Large intestine (tissue), 3 donors: ENCODE measurements around the gene BCL2. TPM values are rescaled to one million over a fixed set of nuclear protein-coding genes. Genes with fewer than 3 reads are reported as not detected.
A peak's percentile ranks its signal among the peaks of the same experiment; 100 is the strongest.

Source experiments
- DNase-seq, 2 donors: peaks; one replicate each; pipeline versions ENCODE4 v3.0.0 to v3.0.0-alpha.2; 2013
- H3K27ac ChIP-seq: one replicate; pipeline ENCODE4 v1.5.1; 2013; ENCODE audit warnings: low read length
- H3K27me3 ChIP-seq: 2 replicates; pipeline ENCODE4 v1.6.1; 2013; ENCODE audit warnings: low read length; ENCODE audit not compliant: control insufficient read depth, insufficient read depth
- H3K36me3 ChIP-seq: 2 replicates; pipeline ENCODE4 v1.6.1; 2013; ENCODE audit warnings: low read length; ENCODE audit not compliant: control insufficient read depth, insufficient read depth
- H3K4me1 ChIP-seq: one replicate; pipeline ENCODE4 v1.6.1; 2013; ENCODE audit warnings: low read length; ENCODE audit not compliant: control insufficient read depth, insufficient read depth
- H3K4me3 ChIP-seq: one replicate; pipeline ENCODE4 v1.5.1; 2013; ENCODE audit warnings: low read length
- H3K9me3 ChIP-seq: one replicate; pipeline ENCODE4 v1.6.1; 2013; ENCODE audit warnings: mild to moderate bottlenecking, low read depth, low read length, moderate library complexity; ENCODE audit not compliant: control insufficient read depth
- WGBS: methylation state at CpG from one replicate; pipeline ENCODE4 v1.1.5; 2013; ENCODE audit warnings: low lambda C conversion rate; ENCODE audit not compliant: insufficient coverage; 5-methylcytosine and 5-hydroxymethylcytosine counted together
- polyA plus RNA-seq: library from polyadenylated mRNA; unstranded; fragments of 120-200 nt; gene quantifications from one replicate; pipeline ENCODE4 v1.2.1, GENCODE V29; 2013

The BCL2 gene
- polyA plus RNA-seq, 1 donor: 8.8 TPM

DNA sequence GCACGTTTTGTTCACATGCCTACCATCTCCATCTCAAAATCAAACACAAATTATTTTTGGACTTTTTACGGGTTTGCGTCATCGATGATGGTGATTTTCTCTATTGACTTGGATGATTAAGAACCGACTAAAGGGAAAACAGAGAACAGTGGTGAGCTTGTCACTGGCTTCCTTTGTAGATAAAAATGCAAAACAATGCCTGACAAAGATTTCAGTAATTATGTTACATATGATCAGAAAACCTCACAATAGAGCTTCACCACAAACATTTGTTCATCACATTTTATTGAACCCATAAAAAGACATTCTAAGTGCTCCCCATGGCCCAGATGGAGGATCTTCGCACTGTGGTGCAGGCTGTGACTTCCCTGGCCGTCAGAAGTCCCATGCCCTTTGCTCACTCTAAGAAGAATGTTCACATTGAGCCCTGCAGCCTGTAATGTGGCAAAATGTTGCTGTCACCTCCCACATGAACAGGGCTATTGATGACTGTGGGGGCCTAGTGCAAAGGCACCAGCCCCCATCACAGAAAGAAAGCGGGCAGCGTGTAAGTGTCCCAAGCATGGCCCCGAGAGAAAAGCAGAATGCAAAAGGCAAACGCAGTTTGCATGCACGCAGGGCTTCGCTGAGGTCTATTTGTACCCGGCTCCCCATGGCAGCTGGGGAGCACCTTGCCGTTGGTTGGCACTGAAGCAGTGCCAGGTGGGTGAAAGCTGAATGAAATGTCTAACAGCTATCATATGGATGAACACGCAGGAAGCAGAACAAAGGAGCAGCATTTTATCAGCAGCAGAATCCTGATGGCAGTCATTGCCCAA, 60.6 kb downstream of the BCL2 start:
- no peak overlapping the region for H3K27ac ChIP-seq
- H3K4me3 ChIP-seq: no peak overlapping the region
- no peaks in the 10 kb centered on the region for H3K27me3 ChIP-seq
- H3K36me3 ChIP-seq: no peaks in the 10 kb centered on the region
- H3K9me3 ChIP-seq: no peaks in the 10 kb centered on the region
- no peak for DNase-seq
- H3K4me1 ChIP-seq: no peaks in the 10 kb centered on the region
- WGBS: 95% methylated on average over 4 of the region's 16 CpGs

DNA sequence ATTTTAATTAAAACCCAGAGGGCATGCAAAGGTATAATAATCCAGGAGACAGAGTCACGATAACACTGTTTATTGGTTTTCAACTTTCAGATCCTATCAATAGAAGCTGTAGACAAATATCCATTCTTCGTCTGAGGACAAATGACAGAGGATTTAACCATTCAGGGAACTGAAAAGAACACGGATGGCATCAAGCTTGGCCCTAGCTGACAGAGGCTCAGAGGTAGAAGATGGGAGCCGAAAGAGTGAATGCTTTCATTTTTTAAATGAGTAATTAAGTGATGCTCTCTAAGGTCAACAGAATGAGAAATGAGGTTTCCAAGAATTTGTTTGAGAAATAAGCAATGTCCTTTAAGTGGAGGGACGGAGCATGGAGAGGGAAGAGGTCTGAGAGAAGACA, 62.1 kb downstream of the BCL2 start:
- Histone ChIP-seq H3K4me1 (no peaks in the 10 kb centered on the region), H3K9me3 (no peaks in the 10 kb centered on the region), H3K27me3 (no peaks in the 10 kb centered on the region), H3K36me3 (no peaks in the 10 kb centered on the region), H3K27ac (no peak overlapping the region), H3K4me3 (no peak overlapping the region)
- WGBS: 81% methylated on average over 4 of the region's 5 CpGs
- DNase-seq: no peak

DNA sequence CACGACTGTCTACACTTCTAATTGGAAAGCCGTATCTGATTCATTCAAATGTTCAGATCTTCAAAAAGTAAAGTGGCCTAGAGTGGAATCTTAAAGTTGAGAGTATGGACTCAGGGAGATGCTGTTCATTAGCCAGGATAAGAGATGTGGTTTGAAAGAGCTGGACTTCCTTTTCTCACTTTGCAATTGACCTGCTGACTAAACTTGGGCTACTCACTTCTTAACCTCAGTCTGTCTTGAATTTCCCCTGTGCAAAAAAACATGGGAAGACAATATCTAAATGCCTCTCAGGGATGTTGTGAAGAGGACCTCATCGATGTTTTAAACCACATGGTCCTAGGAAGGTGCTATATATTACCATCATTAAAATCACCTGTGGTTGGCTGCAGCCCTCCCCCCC, 64.1 kb downstream of the BCL2 start:
- no peak for DNase-seq
- no peaks in the 10 kb centered on the region for H3K4me1 ChIP-seq
- H3K36me3 ChIP-seq: no peaks in the 10 kb centered on the region
- no peak overlapping the region for H3K4me3 ChIP-seq
- no peaks in the 10 kb centered on the region for H3K27me3 ChIP-seq
- H3K27ac ChIP-seq: no peak overlapping the region
- WGBS: no CpG with 5 or more reads among the region's 3 CpGs
- no peaks in the 10 kb centered on the region for H3K9me3 ChIP-seq

DNA sequence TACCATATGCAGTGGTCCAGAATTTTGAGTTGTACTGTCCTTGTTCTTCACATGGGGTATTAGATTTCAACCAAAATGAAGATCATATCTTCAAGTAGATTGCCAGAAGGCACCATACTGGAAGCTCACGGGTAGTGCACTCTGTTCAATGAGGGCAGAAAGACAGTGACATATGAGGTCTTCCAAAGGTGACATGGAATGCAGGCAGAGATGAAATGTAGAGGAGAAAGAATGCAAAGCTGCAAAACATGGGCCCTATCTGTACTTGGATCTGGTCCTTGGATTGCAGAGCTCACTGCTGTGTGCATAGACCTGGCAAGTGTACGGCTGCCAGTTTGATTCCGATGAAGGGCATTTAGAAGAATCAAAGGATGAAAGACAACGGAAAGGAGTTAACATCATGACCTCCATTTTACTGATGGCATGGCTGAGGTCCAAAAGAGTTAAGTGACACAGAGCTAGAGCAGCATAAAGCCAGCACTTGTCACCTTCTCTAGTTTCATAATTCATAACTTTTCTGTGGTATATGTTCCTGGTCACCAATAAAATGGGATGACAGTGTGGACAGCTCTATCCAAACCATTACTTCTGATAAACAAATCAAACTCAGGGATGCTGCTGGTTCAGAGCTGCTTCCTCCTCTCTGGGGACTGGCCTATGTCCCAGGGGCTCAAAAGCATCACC, 64.7 kb downstream of the BCL2 start:
- 100% methylated on average over 1 of the region's 4 CpGs for WGBS
- Histone ChIP-seq H3K36me3 (no peaks in the 10 kb centered on the region), H3K9me3 (no peaks in the 10 kb centered on the region), H3K4me3 (no peak overlapping the region), H3K4me1 (no peaks in the 10 kb centered on the region), H3K27ac (no peak overlapping the region), H3K27me3 (no peaks in the 10 kb centered on the region)
- DNase-seq: no peak

DNA sequence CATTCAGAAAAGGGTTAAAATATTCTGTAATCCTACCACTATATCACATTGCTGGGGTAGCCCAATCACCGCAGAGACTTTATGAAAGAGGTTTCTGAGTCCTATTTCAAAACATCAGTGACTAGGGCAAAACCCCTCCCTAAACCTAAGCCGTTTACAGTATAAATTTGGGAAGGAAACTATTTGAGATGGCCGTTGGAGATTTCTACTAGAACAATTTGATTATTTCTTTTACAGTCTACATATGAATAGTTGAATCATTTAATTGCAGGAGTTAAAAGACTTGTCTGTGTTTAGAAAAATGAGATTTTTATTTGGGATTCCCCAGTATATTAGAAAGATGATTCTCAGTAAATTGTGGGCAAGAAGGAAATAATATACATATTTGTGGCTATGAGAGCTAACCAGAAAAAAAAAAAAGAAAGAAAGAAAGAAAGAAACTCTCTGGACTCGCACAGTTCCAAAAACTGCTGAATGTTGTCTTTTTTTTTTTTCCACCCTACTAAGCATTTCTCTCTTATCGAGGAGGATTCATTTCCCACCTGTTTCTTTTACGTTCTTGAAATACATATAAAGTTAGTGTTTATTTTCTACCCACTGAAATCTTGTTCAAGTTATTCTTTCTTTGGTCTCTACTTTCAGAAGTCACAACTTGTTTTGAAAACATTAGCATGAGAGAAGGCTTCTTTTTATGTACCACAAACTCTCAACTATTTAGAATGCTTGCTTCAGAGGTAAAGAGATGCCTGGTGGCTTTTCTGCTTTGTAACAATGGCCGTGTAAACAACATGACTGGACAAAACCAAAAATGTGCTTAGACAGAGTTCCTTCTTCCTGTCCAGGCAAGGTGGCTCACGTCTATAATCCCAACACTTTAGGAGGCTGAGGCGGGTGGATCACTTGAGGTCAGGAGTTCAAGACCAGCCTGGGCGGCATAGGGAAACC, 65.9 kb downstream of the BCL2 start:
- Histone ChIP-seq H3K9me3 (no peaks in the 10 kb centered on the region), H3K36me3 (no peaks in the 10 kb centered on the region), H3K27ac (no peak overlapping the region), H3K27me3 (no peaks in the 10 kb centered on the region), H3K4me1 (no peaks in the 10 kb centered on the region), H3K4me3 (no peak overlapping the region)
- DNase-seq: no peak
- WGBS: 91% methylated on average over 3 of the region's 10 CpGs

DNA sequence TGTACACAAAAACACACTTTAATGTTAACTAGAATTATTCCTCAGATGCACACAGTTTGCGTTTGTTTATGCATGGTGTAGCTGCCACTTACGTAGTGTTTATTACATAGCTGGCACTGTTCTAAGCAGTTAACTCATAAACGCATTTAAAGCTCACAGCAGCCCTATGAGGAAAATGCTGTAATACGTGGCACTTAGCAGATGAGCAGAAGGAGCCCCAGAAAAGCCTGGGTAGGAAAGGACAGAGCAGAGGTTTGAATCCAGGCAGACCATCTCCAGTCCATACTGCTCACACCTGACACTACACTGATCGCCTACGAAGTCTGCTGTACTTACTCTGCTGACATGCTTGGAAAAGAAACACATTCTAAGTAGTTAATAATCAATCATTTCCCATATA, 66.6 kb downstream of the BCL2 start:
- no peak overlapping the region for H3K27ac ChIP-seq
- no peaks in the 10 kb centered on the region for H3K36me3 ChIP-seq
- DNase-seq: no peak
- no peaks in the 10 kb centered on the region for H3K27me3 ChIP-seq
- no peaks in the 10 kb centered on the region for H3K4me1 ChIP-seq
- no peaks in the 10 kb centered on the region for H3K9me3 ChIP-seq
- WGBS: no CpG with 5 or more reads among the region's 6 CpGs
- H3K4me3 ChIP-seq: no peak overlapping the region

DNA sequence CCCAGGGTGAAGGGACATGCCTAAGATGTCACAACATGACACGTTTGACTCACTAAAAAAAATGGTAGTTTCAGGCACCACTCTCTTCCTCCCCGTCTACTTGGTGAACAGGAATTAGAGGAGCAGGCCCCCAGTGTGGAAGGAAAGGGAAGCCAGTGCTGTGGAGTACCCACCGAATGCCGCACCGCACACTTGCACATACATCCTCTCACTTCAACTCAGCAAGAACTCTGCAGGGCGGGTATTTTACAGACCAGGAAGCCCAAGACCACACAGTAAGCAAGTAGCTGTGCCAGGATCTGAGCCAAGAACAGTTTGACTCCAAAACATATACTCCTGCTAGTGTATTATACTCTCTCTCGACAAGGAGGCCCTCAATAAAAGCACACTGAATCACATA, 69.8 kb downstream of the BCL2 start:
- no CpG with 5 or more reads among the region's 7 CpGs for WGBS
- peak in 1 of 2 donors; percentile 32 for DNase-seq
- Histone ChIP-seq H3K9me3 (no peaks in the 10 kb centered on the region), H3K4me1 (no peaks in the 10 kb centered on the region), H3K27me3 (no peaks in the 10 kb centered on the region), H3K4me3 (no peak overlapping the region), H3K36me3 (no peaks in the 10 kb centered on the region), H3K27ac (no peak overlapping the region)

DNA sequence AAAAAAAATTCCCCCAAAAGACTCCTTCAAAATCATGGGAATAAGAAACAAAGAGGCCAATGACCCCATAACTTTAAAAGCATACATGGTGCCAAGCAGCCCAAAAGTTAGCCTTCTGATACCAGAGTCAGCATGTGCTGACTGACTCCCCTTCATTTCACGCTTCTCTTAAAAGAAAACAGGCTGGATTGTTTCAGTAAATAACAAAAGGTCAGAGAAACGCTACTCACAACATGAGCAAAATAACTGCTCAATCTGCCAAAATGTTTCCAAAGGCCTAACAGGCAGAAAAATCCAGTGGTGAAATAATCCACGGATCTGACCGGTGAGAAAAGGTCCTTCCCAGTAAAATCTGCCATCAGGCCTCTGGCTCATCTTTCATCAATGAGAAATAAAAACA, 71.6 kb downstream of the BCL2 start:
- DNase-seq: no peak
- H3K27ac ChIP-seq: no peak overlapping the region
- no peak overlapping the region for H3K4me3 ChIP-seq
- no peaks in the 10 kb centered on the region for H3K27me3 ChIP-seq
- H3K4me1 ChIP-seq: no peaks in the 10 kb centered on the region
- H3K36me3 ChIP-seq: no peaks in the 10 kb centered on the region
- 80% methylated on average over 1 of the region's 4 CpGs for WGBS
- H3K9me3 ChIP-seq: no peaks in the 10 kb centered on the region

DNA sequence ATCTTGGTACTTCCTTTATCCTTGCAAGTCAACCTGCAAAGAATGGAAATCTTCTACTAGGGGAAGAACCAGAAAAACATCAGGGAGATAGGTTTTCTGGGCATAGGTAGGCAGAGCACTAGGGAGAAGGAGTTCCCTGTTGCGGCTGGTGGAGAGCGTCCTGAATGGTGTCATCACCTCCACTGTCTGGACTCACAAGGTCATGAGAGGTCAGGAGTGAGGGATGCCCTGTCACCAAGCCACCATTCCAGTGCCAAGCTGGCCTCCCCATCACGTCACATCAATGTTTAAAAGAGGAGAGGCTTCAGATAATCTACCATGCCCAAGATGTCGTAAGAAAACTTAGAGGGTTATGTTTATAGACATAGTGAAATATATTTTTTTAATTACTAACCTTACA, 72.1 kb downstream of the BCL2 start:
- WGBS: no CpG with 5 or more reads among the region's 4 CpGs
- no peak for DNase-seq
- no peaks in the 10 kb centered on the region for H3K4me1 ChIP-seq
- no peak overlapping the region for H3K27ac ChIP-seq
- H3K27me3 ChIP-seq: no peaks in the 10 kb centered on the region
- H3K36me3 ChIP-seq: no peaks in the 10 kb centered on the region
- no peaks in the 10 kb centered on the region for H3K9me3 ChIP-seq
- no peak overlapping the region for H3K4me3 ChIP-seq

DNA sequence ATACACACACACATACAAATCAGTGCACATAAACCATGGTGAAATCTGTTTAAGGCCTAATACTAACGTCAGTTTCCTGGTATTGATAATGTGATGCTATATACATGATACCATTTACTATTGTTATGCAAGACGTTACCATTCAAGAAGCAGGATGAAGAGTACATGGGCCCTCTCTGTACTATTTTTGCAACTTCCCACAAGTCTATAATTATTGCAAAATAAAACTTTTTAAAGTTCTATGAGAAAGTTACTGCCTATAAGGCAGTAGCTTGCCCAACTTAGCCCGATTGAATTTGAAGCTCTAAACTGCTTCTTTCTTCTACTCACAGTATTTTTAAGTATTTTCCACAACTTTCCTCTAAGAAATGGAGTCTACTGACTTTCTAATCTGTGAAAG, 74.0 kb downstream of the BCL2 start:
- 92% methylated on average over 2 of the region's 3 CpGs for WGBS
- H3K27ac ChIP-seq: no peak overlapping the region

More for the DNA sequence above, 74.0 kb downstream of the BCL2 start:
- no peak overlapping the region for H3K4me3 ChIP-seq
- DNase-seq: no peak
- no peaks in the 10 kb centered on the region for H3K36me3 ChIP-seq
- no peaks in the 10 kb centered on the region for H3K9me3 ChIP-seq
- H3K4me1 ChIP-seq: no peaks in the 10 kb centered on the region
- no peaks in the 10 kb centered on the region for H3K27me3 ChIP-seq
